ENCODE results near the gene LUC7L3. TPM values are rescaled to one million over a fixed set of nuclear protein-coding genes. Genes with fewer than 3 reads are reported as not detected.

Gene LUC7L3
- total and polyA plus RNA-seq, 2 of the 13 experiments (the other 11 are each of a cell fraction or from before 2014, with no cell fraction given), result 108 to 120 TPM

- TF ChIP-seq IRF9 (CRISPR knock-in tag; IDR thresholded peaks at IDR 0.05; ENCODE audit: borderline replicate concordance) (no peak), THAP11 (CRISPR knock-in tag; IDR thresholded peaks at IDR 0.05) (no peak), SNAI1 (CRISPR knock-in tag; IDR thresholded peaks at IDR 0.05; ENCODE audit: borderline replicate concordance) (no peak), ADNP (CRISPR knock-in tag; IDR thresholded peaks at IDR 0.05) (no peak), YEATS2 (CRISPR knock-in tag; IDR thresholded peaks at IDR 0.05; ENCODE audit: borderline replicate concordance) (no peak), ZNF337 (CRISPR knock-in tag; IDR thresholded peaks at IDR 0.05; ENCODE audit: borderline replicate concordance, low read depth) (no peak), ETV6 (CRISPR knock-in tag; conservative IDR thresholded peaks at IDR 0.05) (no peak), PHF21A (CRISPR knock-in tag; IDR thresholded peaks at IDR 0.05) (0 out of 2 replicates have a peak, but pooled peaks have one; percentile 15), ZMYM2 (CRISPR knock-in tag; IDR thresholded peaks at IDR 0.05) (no peak), XRCC5 (optimal IDR thresholded peaks at IDR 0.05; ENCODE audit: low read length) (no peak), ZNF382 (CRISPR knock-in tag; IDR thresholded peaks at IDR 0.05; ENCODE audit: borderline replicate concordance) (no peak), CHD2 (IDR thresholded peaks at IDR 0.05; ENCODE audit: low read depth, low read length) (no peak), ZNF414 (CRISPR knock-in tag; IDR thresholded peaks at IDR 0.05) (no peak), PRMT3 (CRISPR knock-in tag; IDR thresholded peaks at IDR 0.05; ENCODE audit: borderline replicate concordance, low read depth) (no peak), DDIT3 (CRISPR knock-in tag; IDR thresholded peaks at IDR 0.05) (no peak), BORCS8-MEF2B (CRISPR knock-in tag; IDR thresholded peaks at IDR 0.05) (no peak), NR2F1 (CRISPR knock-in tag; IDR thresholded peaks at IDR 0.05) (peak; percentile 42 to 63; a peak in 3 of 4 replicates), ZNF788 (CRISPR knock-in tag; IDR thresholded peaks at IDR 0.05; ENCODE audit: borderline replicate concordance) (no peak), ATF4 (CRISPR knock-in tag; IDR thresholded peaks at IDR 0.05) (no peak), TBX2 (CRISPR knock-in tag; IDR thresholded peaks at IDR 0.05; ENCODE audit: borderline replicate concordance) (peak; percentile 44; the same call in 1 of the 2 replicates), ZNF101 (CRISPR knock-in tag; IDR thresholded peaks at IDR 0.05; ENCODE audit: borderline replicate concordance, low read depth) (no peak), FUBP1 (CRISPR knock-in tag; IDR thresholded peaks at IDR 0.05; ENCODE audit: borderline replicate concordance) (no peak)
- TF ChIP-seq, protein P1, sequence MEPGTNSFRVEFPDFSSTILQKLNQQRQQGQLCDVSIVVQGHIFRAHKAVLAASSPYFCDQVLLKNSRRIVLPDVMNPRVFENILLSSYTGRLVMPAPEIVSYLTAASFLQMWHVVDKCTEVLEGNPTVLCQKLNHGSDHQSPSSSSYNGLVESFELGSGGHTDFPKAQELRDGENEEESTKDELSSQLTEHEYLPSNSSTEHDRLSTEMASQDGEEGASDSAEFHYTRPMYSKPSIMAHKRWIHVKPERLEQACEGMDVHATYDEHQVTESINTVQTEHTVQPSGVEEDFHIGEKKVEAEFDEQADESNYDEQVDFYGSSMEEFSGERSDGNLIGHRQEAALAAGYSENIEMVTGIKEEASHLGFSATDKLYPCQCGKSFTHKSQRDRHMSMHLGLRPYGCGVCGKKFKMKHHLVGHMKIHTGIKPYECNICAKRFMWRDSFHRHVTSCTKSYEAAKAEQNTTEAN (CRISPR knock-in tag; conservative IDR thresholded peaks at IDR 0.05), result no peak
Observed at GRCh38 chr17:50766222-50767023, 47.0 kb downstream of the LUC7L3 start (continued).
